HG03103 (cell line): ENCODE measurements around the gene CABLES2.

Source experiments
- ATAC-seq: cut with Tn5 transposase; IDR thresholded peaks from one replicate; pipeline ENCODE4 v1.9.1; 2021; ENCODE audit warnings: low read depth; ENCODE audit not compliant: unreplicated experiment

The CABLES2 gene

GRCh38 chr20:62407221-62407992 is at the start of gene CABLES2:
TSS of gene CABLES2 (minus strand) at chr20:62407285. CDS start at chr20:62407276, 9 bp downstream.
- peak; percentile 76 for ATAC-seq

GRCh38 chr20:62455929-62456328 is 48.8 kb upstream of the CABLES2 start:
- no peak for ATAC-seq

GRCh38 chr20:62454904-62455636 is 48.0 kb upstream of the CABLES2 start:
- no peak for ATAC-seq

- no peak for ATAC-seq
Measured at GRCh38 chr20:62453186-62453808, 46.2 kb upstream of the CABLES2 start.

GRCh38 chr20:62452475-62453095 is 45.5 kb upstream of the CABLES2 start:
- ATAC-seq, result no peak

GRCh38 chr20:62451970-62452369 is 44.9 kb upstream of the CABLES2 start:
- no peak for ATAC-seq

GRCh38 chr20:62451156-62451767 is 44.2 kb upstream of the CABLES2 start:
- ATAC-seq, result no peak

GRCh38 chr20:62449951-62450691 is 43.0 kb upstream of the CABLES2 start:
- ATAC-seq, result no peak

GRCh38 chr20:62448788-62449187 is 41.7 kb upstream of the CABLES2 start:
- no peak for ATAC-seq

- no peak for ATAC-seq
Measured at GRCh38 chr20:62448038-62448437, 41.0 kb upstream of the CABLES2 start.

GRCh38 chr20:62446888-62447869 is 40.1 kb upstream of the CABLES2 start:
- ATAC-seq, result no peak

GRCh38 chr20:62446481-62446880 is 39.4 kb upstream of the CABLES2 start:
- no peak for ATAC-seq

GRCh38 chr20:62445553-62446340 is 38.7 kb upstream of the CABLES2 start:
- no peak for ATAC-seq

- no peak for ATAC-seq
Measured at GRCh38 chr20:62444286-62444685, 37.2 kb upstream of the CABLES2 start.

- no peak for ATAC-seq
Measured at GRCh38 chr20:62441987-62442539, 35.0 kb upstream of the CABLES2 start.

GRCh38 chr20:62439218-62439617 is 32.1 kb upstream of the CABLES2 start:
- no peak for ATAC-seq

- no peak for ATAC-seq
Measured at GRCh38 chr20:62437927-62438326, 30.8 kb upstream of the CABLES2 start.

- ATAC-seq, result no peak
Measured at GRCh38 chr20:62437496-62437895, 30.4 kb upstream of the CABLES2 start.
